SK-N-MC (cell line): ENCODE data around the gene ASCC1.

Experiments
- DNase-seq: peaks from one replicate; pipeline ENCODE4 v3.0.0-alpha.2; 2011; ENCODE audit warnings: low read depth, low spot score
- H3K27ac ChIP-seq: fragments of 200-600 bp; sonication (generic); 2 replicates; pipeline ENCODE4 v1.5.1; 2016; ENCODE audit warnings: mixed run types
- H3K36me3 ChIP-seq: fragments of 200-600 bp; sonication (generic); 2 replicates; pipeline ENCODE4 v1.6.1; 2017; ENCODE audit warnings: antibody characterized with exemption, low read length, mixed read lengths; ENCODE audit not compliant: insufficient read depth
- H3K4me3 ChIP-seq: fragments of 200-600 bp; sonication (generic); 2 replicates; pipeline ENCODE4 v1.5.1; 2016
- H3K9ac ChIP-seq: fragments of 200-600 bp; sonication (generic); 2 replicates; pipeline ENCODE4 v1.8.0; 2017; ENCODE audit warnings: mixed run types, mixed read lengths; ENCODE audit not compliant: insufficient read length
- H3K9me3 ChIP-seq: fragments of 200-600 bp; sonication (generic); 2 replicates; pipeline ENCODE4 v1.6.1; 2017; ENCODE audit warnings: low read depth, mild to moderate bottlenecking, antibody characterized with exemption, low read length, moderate library complexity, mixed read lengths
- EZH2 ChIP-seq: fragments of 200-600 bp; sonication (generic); IDR thresholded peaks from one replicate; pipeline ENCODE4 v1.6.1; 2017; ENCODE audit warnings: antibody characterized with exemption
- FOXP2 ChIP-seq: optimal IDR thresholded peaks from 2 replicates; pipeline ENCODE3; 2011; ENCODE audit warnings: mild to moderate bottlenecking, moderate library complexity; ENCODE audit not compliant: insufficient read depth; ENCODE audit errors: extremely low read length, control extremely low read depth
- POLR2AphosphoS5 ChIP-seq: IDR thresholded peaks from 2 replicates; pipeline ENCODE4 v1.6.1; 2012; ENCODE audit warnings: mild to moderate bottlenecking, low read depth, low read length, borderline replicate concordance

ASCC1 gene

GRCh38 chr10:72127571-72127970, 88.5 kb downstream of the ASCC1 start:
- TF ChIP-seq FOXP2 = no peak
- no peak for TF ChIP-seq EZH2
- no peak for TF ChIP-seq POLR2AphosphoS5
- Histone ChIP-seq H3K9me3 (no peaks in the 10 kb centered on the region), H3K9ac (no peak overlapping the region), H3K36me3 (no peaks in the 10 kb centered on the region), H3K4me3 (no peak overlapping the region), H3K27ac (no peak overlapping the region)
- no peak for DNase-seq

GRCh38 chr10:72126872-72127232, 89.2 kb downstream of the ASCC1 start:
- Histone ChIP-seq H3K9ac (no peak overlapping the region), H3K27ac (no peak overlapping the region), H3K36me3 (no peaks in the 10 kb centered on the region), H3K4me3 (no peak overlapping the region), H3K9me3 (no peaks in the 10 kb centered on the region)
- TF ChIP-seq FOXP2 = no peak
- TF ChIP-seq EZH2 = no peak
- no peak for TF ChIP-seq POLR2AphosphoS5
- DNase-seq = no peak

- Histone ChIP-seq H3K9ac (no peak overlapping the region), H3K9me3 (no peaks in the 10 kb centered on the region), H3K4me3 (no peak overlapping the region), H3K27ac (no peak overlapping the region), H3K36me3 (no peaks in the 10 kb centered on the region)
- DNase-seq = no peak
- no peak for TF ChIP-seq EZH2
- no peak for TF ChIP-seq FOXP2
- no peak for TF ChIP-seq POLR2AphosphoS5
Measured at GRCh38 chr10:72126184-72126871, 89.7 kb downstream of the ASCC1 start.

GRCh38 chr10:72124989-72125388, 91.1 kb downstream of the ASCC1 start:
- Histone ChIP-seq H3K9ac (no peak overlapping the region), H3K36me3 (no peaks in the 10 kb centered on the region), H3K27ac (no peak overlapping the region), H3K9me3 (no peaks in the 10 kb centered on the region), H3K4me3 (no peak overlapping the region)
- DNase-seq = no peak
- no peak for TF ChIP-seq POLR2AphosphoS5
- no peak for TF ChIP-seq FOXP2
- no peak for TF ChIP-seq EZH2

- TF ChIP-seq POLR2AphosphoS5 (no peak), FOXP2 (no peak), EZH2 (no peak)
- Histone ChIP-seq H3K4me3 (no peak overlapping the region), H3K9ac (no peak overlapping the region), H3K36me3 (no peaks in the 10 kb centered on the region), H3K9me3 (no peaks in the 10 kb centered on the region), H3K27ac (no peak overlapping the region)
- no peak for DNase-seq
Measured at GRCh38 chr10:72124381-72124780, 91.7 kb downstream of the ASCC1 start.

- no peak for TF ChIP-seq POLR2AphosphoS5
- TF ChIP-seq EZH2 = no peak
- TF ChIP-seq FOXP2 = no peak
- no peak overlapping the region for H3K9ac ChIP-seq
- no peaks in the 10 kb centered on the region for H3K9me3 ChIP-seq
- H3K4me3 ChIP-seq = no peak overlapping the region
- DNase-seq = no peak
- no peaks in the 10 kb centered on the region for H3K36me3 ChIP-seq
- H3K27ac ChIP-seq = no peak overlapping the region
Measured at GRCh38 chr10:72123616-72124015, 92.5 kb downstream of the ASCC1 start.

- Histone ChIP-seq H3K9me3 (no peaks in the 10 kb centered on the region), H3K36me3 (no peaks in the 10 kb centered on the region), H3K9ac (no peak overlapping the region), H3K4me3 (no peak overlapping the region), H3K27ac (no peak overlapping the region)
- TF ChIP-seq POLR2AphosphoS5 (no peak), FOXP2 (no peak), EZH2 (no peak)
- DNase-seq = no peak
Measured at GRCh38 chr10:72122221-72122620, 93.9 kb downstream of the ASCC1 start.

GRCh38 chr10:72121389-72121788, 94.7 kb downstream of the ASCC1 start:
- Histone ChIP-seq H3K9ac (no peak overlapping the region), H3K9me3 (no peaks in the 10 kb centered on the region), H3K4me3 (no peak overlapping the region), H3K27ac (no peak overlapping the region), H3K36me3 (no peaks in the 10 kb centered on the region)
- TF ChIP-seq FOXP2 (no peak), POLR2AphosphoS5 (no peak), EZH2 (no peak)
- no peak for DNase-seq

GRCh38 chr10:72116372-72116771, 99.7 kb downstream of the ASCC1 start:
- H3K36me3 ChIP-seq = no peaks in the 10 kb centered on the region
- no peak for TF ChIP-seq EZH2
- no peak for TF ChIP-seq POLR2AphosphoS5
- no peak for TF ChIP-seq FOXP2

More at GRCh38 chr10:72116372-72116771, 99.7 kb downstream of the ASCC1 start:
- Histone ChIP-seq H3K4me3 (no peak overlapping the region), H3K9me3 (no peaks in the 10 kb centered on the region), H3K9ac (no peak overlapping the region), H3K27ac (no peak overlapping the region)
- no peak for DNase-seq
